B cell (primary cell): ENCODE data around the gene BID.

Experiments
- EZH2 ChIP-seq: IDR thresholded peaks from 2 replicates; pipeline ENCODE4 v1.6.1; 2012; ENCODE audit warnings: borderline replicate concordance, low read depth, mild to moderate bottlenecking, moderate library complexity, low read length; ENCODE audit not compliant: insufficient read depth, poor library complexity, severe bottlenecking
- TF ChIP-seq, protein P1 (sequence below): fragments of 200-600 bp; IDR thresholded peaks from one replicate; pipeline ENCODE4 v1.8.0; 2022; ENCODE audit warnings: antibody characterized with exemption, mild to moderate bottlenecking

DNA sequence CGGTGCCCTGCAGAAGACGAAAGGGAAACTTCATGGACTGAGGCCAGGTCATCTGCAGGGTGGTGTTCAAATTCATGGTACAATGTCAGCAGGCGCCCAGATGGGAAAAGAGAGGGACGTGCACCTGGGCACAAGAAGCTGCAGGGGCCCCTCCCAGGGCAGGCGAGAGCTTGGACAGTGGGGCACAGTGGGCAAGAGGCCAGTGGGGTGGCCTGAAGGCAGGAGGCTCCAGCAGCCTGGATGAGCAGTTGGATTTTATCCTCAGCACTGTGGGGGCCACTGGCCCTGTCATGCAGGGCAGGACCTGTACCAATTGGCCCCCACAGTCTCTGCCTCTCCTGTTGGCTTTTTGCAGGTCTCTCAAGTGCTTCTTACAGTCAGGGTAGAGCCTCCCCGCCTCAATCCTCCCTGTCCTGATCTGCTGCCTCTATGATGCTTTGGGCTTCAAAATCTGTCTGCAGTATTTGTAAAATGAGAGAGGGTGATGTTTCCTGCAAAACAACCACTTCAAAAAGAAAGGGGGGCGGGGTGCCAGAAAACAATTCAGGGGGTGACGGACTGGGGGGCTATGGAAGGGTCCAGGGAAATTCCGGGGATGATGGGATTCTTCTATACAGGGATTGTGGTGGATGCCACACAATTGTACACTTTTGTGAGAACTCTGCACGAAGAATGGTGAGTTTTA, 1.7 kb upstream of the BID start:
- TF ChIP-seq, protein P1, sequence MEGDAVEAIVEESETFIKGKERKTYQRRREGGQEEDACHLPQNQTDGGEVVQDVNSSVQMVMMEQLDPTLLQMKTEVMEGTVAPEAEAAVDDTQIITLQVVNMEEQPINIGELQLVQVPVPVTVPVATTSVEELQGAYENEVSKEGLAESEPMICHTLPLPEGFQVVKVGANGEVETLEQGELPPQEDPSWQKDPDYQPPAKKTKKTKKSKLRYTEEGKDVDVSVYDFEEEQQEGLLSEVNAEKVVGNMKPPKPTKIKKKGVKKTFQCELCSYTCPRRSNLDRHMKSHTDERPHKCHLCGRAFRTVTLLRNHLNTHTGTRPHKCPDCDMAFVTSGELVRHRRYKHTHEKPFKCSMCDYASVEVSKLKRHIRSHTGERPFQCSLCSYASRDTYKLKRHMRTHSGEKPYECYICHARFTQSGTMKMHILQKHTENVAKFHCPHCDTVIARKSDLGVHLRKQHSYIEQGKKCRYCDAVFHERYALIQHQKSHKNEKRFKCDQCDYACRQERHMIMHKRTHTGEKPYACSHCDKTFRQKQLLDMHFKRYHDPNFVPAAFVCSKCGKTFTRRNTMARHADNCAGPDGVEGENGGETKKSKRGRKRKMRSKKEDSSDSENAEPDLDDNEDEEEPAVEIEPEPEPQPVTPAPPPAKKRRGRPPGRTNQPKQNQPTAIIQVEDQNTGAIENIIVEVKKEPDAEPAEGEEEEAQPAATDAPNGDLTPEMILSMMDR: no peak
- no peak for TF ChIP-seq EZH2
